PC-9 (cell line): ENCODE data around the gene BRINP2. TPM values are rescaled to one million over a fixed set of nuclear protein-coding genes. Genes with fewer than 3 reads are reported as not detected.

ENCODE experiments used
- BruUV-seq: library from RNA; stranded (reverse); fragments of 400-500 nt; replicated peaks from 2 replicates; lab custom pipeline; 2021; lab: Mats Ljungman, UMichigan
- CTCF ChIA-PET: fragments of 300-600 bp; sonication (Branson Sonifier 250); formaldehyde crosslinking; loops from one replicate; lab custom pipeline; 2022; ENCODE audit warnings: antibody characterized with exemption; lab: Charles Lee
- POLR2A ChIA-PET: fragments of 300-600 bp; sonication (Branson Sonifier 250); formaldehyde crosslinking; loops from one replicate; lab custom pipeline; 2022; ENCODE audit warnings: antibody characterized with exemption; ENCODE audit not compliant: unreplicated experiment; lab: Charles Lee
- DNase-seq, 2 experiments: peaks; one replicate each; pipeline versions ENCODE4 v3.0.0 to v3.0.0-alpha.2; 2015 to 2022; ENCODE audit warnings: mixed read lengths in 1 of 2
- H2AFZ ChIP-seq: fragments of 200-600 bp; sonication (generic); 2 replicates; pipeline ENCODE4 v1.8.1; 2017; ENCODE audit warnings: antibody characterized with exemption
- H3F3A ChIP-seq: fragments of 200-600 bp; sonication (generic); 2 replicates; pipeline ENCODE4 v1.8.1; 2017; ENCODE audit warnings: antibody characterized with exemption, mild to moderate bottlenecking, low read depth; ENCODE audit not compliant: insufficient read depth
- H3K27ac ChIP-seq: fragments of 200-600 bp; sonication (generic); 2 replicates; pipeline ENCODE4 v1.6.1; 2016; ENCODE audit warnings: mixed run types
- H3K27me3 ChIP-seq: fragments of 200-600 bp; sonication (generic); 2 replicates; pipeline ENCODE4 v1.6.1; 2016; ENCODE audit warnings: low read depth, mixed run types; ENCODE audit not compliant: insufficient read depth
- H3K36me3 ChIP-seq: fragments of 200-600 bp; sonication (generic); 2 replicates; pipeline ENCODE4 v1.6.1; 2016; ENCODE audit warnings: low read depth, mixed run types
- H3K4me1 ChIP-seq: fragments of 200-600 bp; sonication (generic); replicated peaks from 2 replicates; pipeline ENCODE4 v1.6.1; 2016; ENCODE audit warnings: mixed run types; ENCODE audit not compliant: insufficient read depth
- H3K4me2 ChIP-seq: fragments of 200-600 bp; sonication (generic); 2 replicates; pipeline ENCODE4 v1.6.1; 2017; ENCODE audit warnings: mixed run types
- H3K4me3 ChIP-seq: fragments of 200-600 bp; sonication (generic); 2 replicates; pipeline ENCODE4 v1.6.1; 2016; ENCODE audit warnings: mixed run types
- H3K79me2 ChIP-seq: fragments of 200-600 bp; sonication (generic); 2 replicates; pipeline ENCODE4 v1.6.1; 2017; ENCODE audit warnings: low read depth, mixed run types
- H3K9me2 ChIP-seq: fragments of 200-600 bp; sonication (generic); 2 replicates; pipeline ENCODE4 v1.8.1; 2017; ENCODE audit warnings: mild to moderate bottlenecking; ENCODE audit not compliant: insufficient read depth
- H3K9me3 ChIP-seq: fragments of 200-600 bp; sonication (generic); 2 replicates; pipeline ENCODE4 v1.8.1; 2016; ENCODE audit warnings: low read depth; ENCODE audit not compliant: insufficient read depth
- H4K20me1 ChIP-seq: fragments of 200-600 bp; sonication (generic); 2 replicates; pipeline ENCODE4 v1.8.1; 2017; ENCODE audit not compliant: insufficient read depth
- EZH2 ChIP-seq: fragments of 200-600 bp; sonication (generic); IDR thresholded peaks from 2 replicates; pipeline ENCODE4 v1.8.0; 2017; ENCODE audit warnings: antibody characterized with exemption, low read depth
- intact Hi-C: fragments of 100-400 bp; cut with micrococcal nuclease; formaldehyde crosslinking; loops from one replicate; pipeline ENCODE4 v1.10.0; 2022; ENCODE audit not compliant: unreplicated experiment
- total RNA-seq: library from RNA; stranded (reverse); gene quantifications from 2 replicates; pipeline ENCODE4 v1.2.3, GENCODE V29; 2021
- TF ChIP-seq, protein P1 (sequence below): fragments of 200-600 bp; sonication (generic); conservative IDR thresholded peaks from 2 replicates; pipeline ENCODE4 v1.6.1; 2017; ENCODE audit warnings: mixed run types, antibody characterized with exemption, mild to moderate bottlenecking, moderate library complexity

Gene BRINP2
- total RNA-seq, 1 experiment from 2014 or later, result not detected

DNA sequence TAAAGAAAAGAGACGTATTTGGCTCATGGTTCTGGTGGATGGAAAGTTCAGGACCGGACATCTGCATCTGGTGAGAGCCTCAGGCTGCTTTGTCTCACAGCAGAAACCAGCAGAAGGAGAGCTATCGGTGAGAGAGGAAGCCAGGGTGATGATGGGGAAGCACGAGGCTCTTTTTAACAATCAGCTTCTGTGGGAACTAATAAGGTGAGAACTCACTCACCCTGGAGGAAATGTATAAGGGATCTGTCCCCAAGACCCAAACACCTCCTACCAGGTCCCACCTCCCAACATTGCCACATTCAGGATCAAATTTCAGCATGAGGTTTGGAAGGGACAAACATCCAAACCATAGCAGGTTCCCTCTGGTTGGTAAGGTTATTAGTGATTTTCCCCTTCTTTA is 39.0 kb upstream of the BRINP2 start:
- TF ChIP-seq, protein P1, sequence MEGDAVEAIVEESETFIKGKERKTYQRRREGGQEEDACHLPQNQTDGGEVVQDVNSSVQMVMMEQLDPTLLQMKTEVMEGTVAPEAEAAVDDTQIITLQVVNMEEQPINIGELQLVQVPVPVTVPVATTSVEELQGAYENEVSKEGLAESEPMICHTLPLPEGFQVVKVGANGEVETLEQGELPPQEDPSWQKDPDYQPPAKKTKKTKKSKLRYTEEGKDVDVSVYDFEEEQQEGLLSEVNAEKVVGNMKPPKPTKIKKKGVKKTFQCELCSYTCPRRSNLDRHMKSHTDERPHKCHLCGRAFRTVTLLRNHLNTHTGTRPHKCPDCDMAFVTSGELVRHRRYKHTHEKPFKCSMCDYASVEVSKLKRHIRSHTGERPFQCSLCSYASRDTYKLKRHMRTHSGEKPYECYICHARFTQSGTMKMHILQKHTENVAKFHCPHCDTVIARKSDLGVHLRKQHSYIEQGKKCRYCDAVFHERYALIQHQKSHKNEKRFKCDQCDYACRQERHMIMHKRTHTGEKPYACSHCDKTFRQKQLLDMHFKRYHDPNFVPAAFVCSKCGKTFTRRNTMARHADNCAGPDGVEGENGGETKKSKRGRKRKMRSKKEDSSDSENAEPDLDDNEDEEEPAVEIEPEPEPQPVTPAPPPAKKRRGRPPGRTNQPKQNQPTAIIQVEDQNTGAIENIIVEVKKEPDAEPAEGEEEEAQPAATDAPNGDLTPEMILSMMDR, result no peak
- no peak for TF ChIP-seq EZH2
- Histone ChIP-seq H3K79me2 (no peaks in the 10 kb centered on the region), H3K27ac (no peak overlapping the region), H2AFZ (no peak overlapping the region), H3F3A (no peaks in the 10 kb centered on the region), H3K4me2 (no peak overlapping the region), H3K4me3 (no peak overlapping the region), H3K9me2 (no peaks in the 10 kb centered on the region), H3K27me3 (peaks cover 4% of the 10 kb centered on the region), H3K4me1 (no peaks in the 10 kb centered on the region), H4K20me1 (no peaks in the 10 kb centered on the region), H3K36me3 (no peaks in the 10 kb centered on the region), H3K9me3 (no peaks in the 10 kb centered on the region)
- DNase-seq, result no peak
- intact Hi-C loops, result no loop called here
- no TSS peak for BruUV-seq
- POLR2A ChIA-PET, result no interaction called here
- CTCF ChIA-PET, result no interaction called here

DNA sequence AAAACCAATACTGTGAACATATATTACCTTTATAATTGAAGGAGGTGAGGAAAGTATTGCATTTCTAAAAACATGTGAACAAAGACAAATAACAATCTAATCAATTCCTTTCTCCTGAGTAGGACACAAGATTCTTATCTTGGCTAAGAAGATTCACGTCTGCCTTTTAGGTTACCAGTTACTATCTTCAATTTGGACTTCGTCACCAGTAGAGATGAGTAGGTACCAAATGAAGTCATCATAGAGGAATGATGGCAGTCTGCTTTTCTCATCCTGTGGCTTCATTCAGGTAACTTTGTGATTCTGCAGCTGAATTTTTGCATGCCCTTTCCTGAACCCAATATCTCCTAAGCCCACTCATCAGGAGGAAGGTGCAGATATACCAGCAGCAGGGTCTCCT is 38.6 kb upstream of the BRINP2 start:
- H3F3A ChIP-seq, result no peaks in the 10 kb centered on the region
- no peaks in the 10 kb centered on the region for H4K20me1 ChIP-seq
- no peak overlapping the region for H3K4me3 ChIP-seq
- intact Hi-C loops, result no loop called here
- H3K36me3 ChIP-seq, result no peaks in the 10 kb centered on the region
- H2AFZ ChIP-seq, result no peak overlapping the region
- H3K27ac ChIP-seq, result no peak overlapping the region
- BruUV-seq, result no TSS peak
- TF ChIP-seq, protein P1, result no peak
- TF ChIP-seq EZH2, result no peak
- peaks cover 4% of the 10 kb centered on the region for H3K27me3 ChIP-seq
- DNase-seq, result no peak
- no peaks in the 10 kb centered on the region for H3K79me2 ChIP-seq
- H3K4me1 ChIP-seq, result no peaks in the 10 kb centered on the region
- POLR2A ChIA-PET, result no interaction called here
- H3K9me2 ChIP-seq, result no peaks in the 10 kb centered on the region
- no peaks in the 10 kb centered on the region for H3K9me3 ChIP-seq
- CTCF ChIA-PET, result no interaction called here
- H3K4me2 ChIP-seq, result no peak overlapping the region

DNA sequence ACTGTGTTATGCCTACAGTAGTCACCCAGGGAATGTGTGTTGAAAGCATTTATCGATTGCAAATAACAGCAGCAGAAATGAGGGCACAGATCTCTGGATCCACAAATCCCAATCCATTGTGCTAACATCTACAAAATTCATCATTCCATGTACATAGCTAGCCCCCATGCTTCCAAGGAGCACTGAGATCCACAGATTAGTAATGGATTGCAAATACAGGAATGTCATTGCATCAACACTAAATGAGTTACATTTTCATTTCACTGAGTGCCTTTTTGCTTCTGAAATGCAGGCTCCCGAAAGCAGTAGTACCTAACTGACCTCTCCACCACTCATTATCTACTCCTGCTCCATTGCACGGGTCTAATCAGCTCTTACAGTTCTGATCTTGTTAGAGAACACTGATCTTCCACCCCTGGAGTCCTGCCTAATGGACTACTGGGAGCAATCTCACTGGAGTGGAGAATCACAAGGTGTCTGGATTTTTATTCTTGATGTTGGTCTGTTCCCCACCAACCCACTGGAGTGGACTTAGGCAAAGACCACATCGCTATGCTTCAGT is 36.7 kb upstream of the BRINP2 start:
- Histone ChIP-seq H3K9me2 (no peaks in the 10 kb centered on the region), H3K4me2 (no peak overlapping the region), H3K4me3 (no peak overlapping the region), H3K27ac (no peak overlapping the region), H4K20me1 (no peaks in the 10 kb centered on the region), H3K27me3 (no peaks in the 10 kb centered on the region; the same call in 1 of the 2 replicates), H3K4me1 (no peaks in the 10 kb centered on the region), H3K9me3 (no peaks in the 10 kb centered on the region), H3K36me3 (no peaks in the 10 kb centered on the region), H2AFZ (no peak overlapping the region), H3K79me2 (no peaks in the 10 kb centered on the region), H3F3A (no peaks in the 10 kb centered on the region)
- TF ChIP-seq, protein P1, result no peak
- TF ChIP-seq EZH2, result no peak
- CTCF ChIA-PET, result no interaction called here
- no peak for DNase-seq
- POLR2A ChIA-PET, result no interaction called here
- intact Hi-C loops, result no loop called here
- BruUV-seq, result no TSS peak
